K562 (cell line): Measurements from ENCODE around the gene POLR2H. TPM values are rescaled to one million over a fixed set of nuclear protein-coding genes. Genes with fewer than 3 reads are reported as not detected.

ENCODE experiments used
- BHLHE40 ChIP-seq: IDR thresholded peaks from 2 replicates; pipeline ENCODE4 v1.6.1; 2011; ENCODE audit warnings: low read length, improper control_type of control experiment
- CTBP1 ChIP-seq: fragments of 450-650 bp; IDR thresholded peaks from 2 replicates; pipeline ENCODE4 v1.6.1; 2016; ENCODE audit warnings: borderline replicate concordance
- EP400 ChIP-seq: fragments of 450-650 bp; IDR thresholded peaks from 2 replicates; pipeline ENCODE4 v1.6.1; 2017; ENCODE audit warnings: antibody characterized with exemption, mild to moderate bottlenecking, moderate library complexity
- EWSR1 ChIP-seq: fragments of 450-650 bp; IDR thresholded peaks from 2 replicates; pipeline ENCODE4 v1.6.1; 2018; ENCODE audit warnings: borderline replicate concordance, mild to moderate bottlenecking, low read depth, moderate library complexity; ENCODE audit not compliant: partially characterized antibody
- IRF2 ChIP-seq: sonication (generic); formaldehyde crosslinking; IDR thresholded peaks from 2 replicates; pipeline ENCODE4 v1.8.1; 2022; ENCODE audit warnings: mild to moderate bottlenecking, missing genetic modification reagents
- MIER1 ChIP-seq: fragments of 450-650 bp; IDR thresholded peaks from 2 replicates; pipeline ENCODE4 v1.6.1; 2016; ENCODE audit warnings: antibody characterized with exemption, mild to moderate bottlenecking, low read depth
- SAFB ChIP-seq: fragments of 200-400 bp; formaldehyde crosslinking; IDR thresholded peaks from 2 replicates; pipeline ENCODE4 v1.6.1; 2017; ENCODE audit warnings: low read depth, low read length, borderline replicate concordance
- TAF1 ChIP-seq: IDR thresholded peaks from 2 replicates; pipeline ENCODE4 v1.6.1; 2011; ENCODE audit warnings: mild to moderate bottlenecking, low read length, moderate library complexity; ENCODE audit not compliant: insufficient read depth, control insufficient read depth, severe bottlenecking; ENCODE audit errors: extremely low read depth
- TCF3 ChIP-seq: sonication (generic); formaldehyde crosslinking; IDR thresholded peaks from 2 replicates; pipeline ENCODE4 v1.4.0; 2020; ENCODE audit warnings: mild to moderate bottlenecking, missing genetic modification reagents
- ZKSCAN1 ChIP-seq: fragments of 150-350 bp; IDR thresholded peaks from 2 replicates; pipeline ENCODE4 v1.6.1; 2016; ENCODE audit warnings: low read depth, low read length
- ZNF445 ChIP-seq: fragments of 250-450 bp; sonication (Bioruptor Pico); IDR thresholded peaks from 2 replicates; pipeline ENCODE4 v1.4.0; 2020; ENCODE audit warnings: low read depth, mild to moderate bottlenecking, moderate library complexity
- ZNF668 ChIP-seq: fragments of 250-450 bp; sonication (Bioruptor Pico); IDR thresholded peaks from 2 replicates; pipeline ENCODE4 v1.8.0; 2022; ENCODE audit warnings: mild to moderate bottlenecking, inconsistent platforms
- polyA plus RNA-seq, 8 experiments: library from polyadenylated mRNA; depleted of rRNA in 4 of 8; stranded (reverse) in 5 of 8; unstranded in 3 of 8; fragments of >200 nt; fragmentation: Nextera tagmentation in 2 of 8; fragmentation: Illumina TruSeq in 1 of 8; extraction: Ambion mirVana in 2 of 8; extraction: Trizol in 1 of 8; gene quantifications; 2 replicates each; pipeline versions ENCODE4 v1.2.1 to v1.2.3, GENCODE V29; 2011 to 2014; ENCODE audit warnings: inconsistent platforms in 1 of 8, missing spikeins in 1 of 8
- total RNA-seq, 7 experiments: library from RNA; depleted of rRNA in 6 of 7; stranded (reverse); fragments of >200 nt in 6 of 7; fragmentation: Illumina TruSeq in 2 of 7; extraction: Trizol in 2 of 7; gene quantifications; 2 replicates each; pipeline versions ENCODE4 v1.2.1 to v1.2.3, GENCODE V29; 2011 to 2021; ENCODE audit warnings: low replicate concordance in 1 of 7
- TF ChIP-seq, protein P1 (sequence below): fragments of 250-450 bp; sonication (Bioruptor Pico); IDR thresholded peaks from 2 replicates; pipeline ENCODE4 v1.5.0; 2021; ENCODE audit warnings: mild to moderate bottlenecking, moderate library complexity
- TF ChIP-seq, protein P2 (sequence below), 3 experiments: IDR thresholded peaks in 2 of 3; conservative IDR thresholded peaks in 1 of 3; 2 replicates each; pipeline ENCODE4 v1.5.1; 2011 to 2012; ENCODE audit warnings: low read length in 3 of 3, mild to moderate bottlenecking in 3 of 3, control low read depth in 2 of 3, improper control_type of control experiment in 1 of 3, inconsistent platforms in 1 of 3, low read depth in 1 of 3, mixed read lengths in 1 of 3, moderate library complexity in 1 of 3; ENCODE audit not compliant: insufficient read depth in 2 of 3
- TF ChIP-seq, protein P3 (sequence below): fragments of 250-450 bp; sonication (Bioruptor Pico); IDR thresholded peaks from 2 replicates; pipeline ENCODE4 v1.5.0; 2022; ENCODE audit warnings: mild to moderate bottlenecking
- TF ChIP-seq, protein P4 (sequence below): sonication (generic); formaldehyde crosslinking; IDR thresholded peaks from 2 replicates; pipeline ENCODE4 v1.8.0; 2022; ENCODE audit warnings: mild to moderate bottlenecking, low read depth, missing genetic modification reagents

POLR2H gene
- total and polyA plus RNA-seq, 9 of the 15 experiments (the other 6 are each of a cell fraction or from before 2014, with no cell fraction given) = 128 to 512 (median 220) TPM

DNA sequence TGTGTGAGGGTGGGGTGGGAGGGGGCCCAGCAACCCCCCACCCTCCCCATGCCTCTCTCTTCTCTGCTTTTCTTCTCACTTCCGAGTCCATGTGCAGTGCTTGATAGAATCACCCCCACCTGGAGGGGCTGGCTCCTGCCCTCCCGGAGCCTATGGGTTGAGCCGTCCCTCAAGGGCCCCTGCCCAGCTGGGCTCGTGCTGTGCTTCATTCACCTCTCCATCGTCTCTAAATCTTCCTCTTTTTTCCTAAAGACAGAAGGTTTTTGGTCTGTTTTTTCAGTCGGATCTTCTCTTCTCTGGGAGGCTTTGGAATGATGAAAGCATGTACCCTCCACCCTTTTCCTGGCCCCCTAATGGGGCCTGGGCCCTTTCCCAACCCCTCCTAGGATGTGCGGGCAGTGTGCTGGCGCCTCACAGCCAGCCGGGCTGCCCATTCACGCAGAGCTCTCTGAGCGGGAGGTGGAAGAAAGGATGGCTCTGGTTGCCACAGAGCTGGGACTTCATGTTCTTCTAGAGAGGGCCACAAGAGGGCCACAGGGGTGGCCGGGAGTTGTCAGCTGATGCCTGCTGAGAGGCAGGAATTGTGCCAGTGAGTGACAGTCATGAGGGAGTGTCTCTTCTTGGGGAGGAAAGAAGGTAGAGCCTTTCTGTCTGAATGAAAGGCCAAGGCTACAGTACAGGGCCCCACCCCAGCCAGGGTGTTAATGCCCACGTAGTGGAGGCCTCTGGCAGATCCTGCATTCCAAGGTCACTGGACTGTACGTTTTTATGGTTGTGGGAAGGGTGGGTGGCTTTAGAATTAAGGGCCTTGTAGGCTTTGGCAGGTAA, 16.0 kb upstream of the POLR2H start (continued):
- TF ChIP-seq ZNF668 = no peak
- peak; percentile 58; the same call in 1 of the 2 replicates for TF ChIP-seq BHLHE40
- no peak for TF ChIP-seq TAF1
- no peak for TF ChIP-seq IRF2 (CRISPR knock-in tag)
- TF ChIP-seq ZNF445 (CRISPR knock-in tag) = no peak
- TF ChIP-seq, protein P1, sequence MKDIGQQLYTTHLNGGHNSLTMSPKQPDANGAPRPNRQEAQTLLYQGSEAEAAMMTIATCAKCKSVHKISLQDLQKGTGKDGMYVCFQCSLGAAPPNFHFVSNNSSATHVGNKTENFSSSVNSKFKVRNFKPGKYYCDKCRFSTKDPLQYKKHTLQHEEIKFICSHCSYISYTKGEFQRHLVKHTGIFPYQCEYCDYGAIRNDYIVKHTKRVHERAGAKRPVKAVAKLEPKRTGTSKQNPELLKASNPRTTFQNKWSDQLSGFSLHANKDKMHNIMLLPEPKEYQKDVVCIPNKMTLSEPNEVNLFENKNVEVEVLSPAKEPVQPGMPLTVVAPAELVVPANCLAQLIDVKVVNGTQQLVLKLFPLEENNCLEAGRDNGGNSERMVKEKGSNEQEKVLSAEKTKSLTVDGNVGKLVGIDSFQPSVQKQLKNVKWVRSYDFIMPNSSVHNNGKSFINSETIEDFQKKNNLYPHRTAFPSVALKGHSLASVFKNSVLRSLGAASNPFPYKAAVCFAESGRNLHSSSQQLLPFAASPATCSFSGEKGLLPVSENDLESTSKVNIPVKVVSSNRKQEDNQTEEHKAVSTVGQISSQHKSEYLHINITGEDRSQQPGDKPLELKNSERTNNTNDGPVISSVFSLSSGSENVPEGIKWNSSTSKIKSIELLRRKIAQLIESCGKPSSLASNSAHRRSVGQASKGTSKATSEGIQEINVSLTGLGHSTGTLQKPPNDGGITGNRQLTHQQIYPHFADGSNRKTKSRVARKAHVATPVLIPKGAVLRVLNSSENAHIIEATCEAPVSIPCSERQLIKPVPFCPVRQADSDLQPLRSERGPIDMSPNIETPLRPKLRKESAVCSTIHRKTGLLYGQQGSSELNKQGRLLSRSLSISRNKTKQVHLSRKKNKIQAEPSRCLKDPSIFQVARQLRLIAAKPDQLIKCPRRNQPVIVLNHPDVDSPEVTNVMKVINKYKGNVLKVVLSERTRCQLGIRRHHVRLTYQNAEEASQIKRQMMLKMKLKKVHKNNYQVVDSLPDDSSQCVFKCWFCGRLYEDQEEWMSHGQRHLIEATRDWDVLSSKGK = no peak
- TF ChIP-seq EP400 = peak; percentile 30; the same call in 1 of the 2 replicates
- TF ChIP-seq, protein P2, sequence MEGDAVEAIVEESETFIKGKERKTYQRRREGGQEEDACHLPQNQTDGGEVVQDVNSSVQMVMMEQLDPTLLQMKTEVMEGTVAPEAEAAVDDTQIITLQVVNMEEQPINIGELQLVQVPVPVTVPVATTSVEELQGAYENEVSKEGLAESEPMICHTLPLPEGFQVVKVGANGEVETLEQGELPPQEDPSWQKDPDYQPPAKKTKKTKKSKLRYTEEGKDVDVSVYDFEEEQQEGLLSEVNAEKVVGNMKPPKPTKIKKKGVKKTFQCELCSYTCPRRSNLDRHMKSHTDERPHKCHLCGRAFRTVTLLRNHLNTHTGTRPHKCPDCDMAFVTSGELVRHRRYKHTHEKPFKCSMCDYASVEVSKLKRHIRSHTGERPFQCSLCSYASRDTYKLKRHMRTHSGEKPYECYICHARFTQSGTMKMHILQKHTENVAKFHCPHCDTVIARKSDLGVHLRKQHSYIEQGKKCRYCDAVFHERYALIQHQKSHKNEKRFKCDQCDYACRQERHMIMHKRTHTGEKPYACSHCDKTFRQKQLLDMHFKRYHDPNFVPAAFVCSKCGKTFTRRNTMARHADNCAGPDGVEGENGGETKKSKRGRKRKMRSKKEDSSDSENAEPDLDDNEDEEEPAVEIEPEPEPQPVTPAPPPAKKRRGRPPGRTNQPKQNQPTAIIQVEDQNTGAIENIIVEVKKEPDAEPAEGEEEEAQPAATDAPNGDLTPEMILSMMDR (IDR thresholded peaks at IDR 0.05 in 2 of 3, conservative IDR thresholded peaks at IDR 0.05 in 1 of 3; ENCODE audit: insufficient read depth in 2 of 3, low read depth in 1 of 3, low read length in 3 of 3) = peak; percentile 62 to 81 (median 77)
- TF ChIP-seq, protein P3, sequence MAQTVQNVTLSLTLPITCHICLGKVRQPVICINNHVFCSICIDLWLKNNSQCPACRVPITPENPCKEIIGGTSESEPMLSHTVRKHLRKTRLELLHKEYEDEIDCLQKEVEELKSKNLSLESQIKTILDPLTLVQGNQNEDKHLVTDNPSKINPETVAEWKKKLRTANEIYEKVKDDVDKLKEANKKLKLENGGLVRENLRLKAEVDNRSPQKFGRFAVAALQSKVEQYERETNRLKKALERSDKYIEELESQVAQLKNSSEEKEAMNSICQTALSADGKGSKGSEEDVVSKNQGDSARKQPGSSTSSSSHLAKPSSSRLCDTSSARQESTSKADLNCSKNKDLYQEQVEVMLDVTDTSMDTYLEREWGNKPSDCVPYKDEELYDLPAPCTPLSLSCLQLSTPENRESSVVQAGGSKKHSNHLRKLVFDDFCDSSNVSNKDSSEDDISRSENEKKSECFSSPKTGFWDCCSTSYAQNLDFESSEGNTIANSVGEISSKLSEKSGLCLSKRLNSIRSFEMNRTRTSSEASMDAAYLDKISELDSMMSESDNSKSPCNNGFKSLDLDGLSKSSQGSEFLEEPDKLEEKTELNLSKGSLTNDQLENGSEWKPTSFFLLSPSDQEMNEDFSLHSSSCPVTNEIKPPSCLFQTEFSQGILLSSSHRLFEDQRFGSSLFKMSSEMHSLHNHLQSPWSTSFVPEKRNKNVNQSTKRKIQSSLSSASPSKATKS = no peak
- no peak for TF ChIP-seq ZKSCAN1
- TF ChIP-seq, protein P4, sequence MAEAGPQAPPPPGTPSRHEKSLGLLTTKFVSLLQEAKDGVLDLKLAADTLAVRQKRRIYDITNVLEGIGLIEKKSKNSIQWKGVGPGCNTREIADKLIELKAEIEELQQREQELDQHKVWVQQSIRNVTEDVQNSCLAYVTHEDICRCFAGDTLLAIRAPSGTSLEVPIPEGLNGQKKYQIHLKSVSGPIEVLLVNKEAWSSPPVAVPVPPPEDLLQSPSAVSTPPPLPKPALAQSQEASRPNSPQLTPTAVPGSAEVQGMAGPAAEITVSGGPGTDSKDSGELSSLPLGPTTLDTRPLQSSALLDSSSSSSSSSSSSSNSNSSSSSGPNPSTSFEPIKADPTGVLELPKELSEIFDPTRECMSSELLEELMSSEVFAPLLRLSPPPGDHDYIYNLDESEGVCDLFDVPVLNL (CRISPR knock-in tag) = no peak
- TF ChIP-seq CTBP1 = 0 out of 2 replicates have a peak, but pooled peaks have one; percentile 30
- TF ChIP-seq EWSR1 = no peak
- 0 out of 2 replicates have a peak, but pooled peaks have one; percentile 10 for TF ChIP-seq TCF3 (CRISPR knock-in tag)
- TF ChIP-seq MIER1 = no peak
- TF ChIP-seq SAFB = no peak
